ENCODE data around the gene TNFAIP3. TPM values are rescaled to one million over a fixed set of nuclear protein-coding genes. Genes with fewer than 3 reads are reported as not detected.

TNFAIP3 gene
- total and polyA plus RNA-seq, 2 of the 8 experiments (the other 6 are each of a cell fraction or from before 2014, with no cell fraction given): 1.6 to 2.0 TPM

DNA sequence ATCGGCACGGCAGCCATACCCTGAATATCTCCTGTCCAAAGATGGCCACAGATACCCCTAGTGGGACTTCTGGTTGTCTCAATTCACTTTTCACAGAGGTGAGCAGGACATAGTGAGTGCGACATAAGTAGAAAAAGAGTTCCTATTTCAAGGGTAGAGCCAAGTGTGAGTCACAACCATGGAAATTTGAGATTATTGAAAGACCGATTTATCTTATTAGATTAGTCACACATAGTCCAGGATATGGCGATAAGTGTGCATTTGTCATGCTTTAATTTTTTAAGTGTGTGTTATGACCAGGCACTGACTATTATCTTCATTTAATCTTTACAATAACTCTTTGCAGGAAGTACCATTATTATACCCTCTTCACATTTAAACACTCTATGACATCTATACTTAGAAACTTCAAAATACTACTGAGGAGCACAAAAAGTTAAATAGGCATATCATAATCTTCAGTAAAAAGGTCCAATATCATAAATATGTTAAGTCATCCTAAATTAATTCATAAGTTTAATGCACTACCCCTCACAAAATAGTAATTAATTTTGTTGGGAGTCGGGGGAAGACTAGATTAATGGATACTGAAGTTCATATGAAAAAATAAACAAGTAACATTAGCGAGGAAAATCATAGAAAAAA lies 13.4 kb upstream of the TNFAIP3 start:
- H2BK15ac ChIP-seq (ENCODE audit: low read length): no peak overlapping the region
- DNase-seq (ENCODE audit: low read depth in 1 of 2, low spot score in 2 of 2) (no peak), FAIRE-seq (no peak)
- H3K4me3 ChIP-seq (ENCODE audit: extremely low read depth in 1 of 4, insufficient read depth in 2 of 4, low read depth in 3 of 4, low read length in 4 of 4): no peak overlapping the region
- no peaks in the 10 kb centered on the region for H3K9me3 ChIP-seq (ENCODE audit: insufficient read depth in 2 of 2, low read depth in 1 of 2, low read length in 1 of 2)
- H2BK120ac ChIP-seq (replicated peaks; ENCODE audit: low read depth, low read length): no peak overlapping the region
- H2AK5ac ChIP-seq (ENCODE audit: low read depth, low read length): no peak overlapping the region
- no peak overlapping the region for H3K27ac ChIP-seq (ENCODE audit: low read depth, low read length)
- H2AFZ ChIP-seq (ENCODE audit: low read length): no peak overlapping the region
- no peak overlapping the region for H3K4me2 ChIP-seq (ENCODE audit: insufficient read depth in 1 of 2, low read depth in 2 of 2, low read length in 2 of 2)
- TF ChIP-seq CHD1 (IDR thresholded peaks at IDR 0.05; ENCODE audit: low read depth, low read length) (no peak), TAF7 (optimal IDR thresholded peaks at IDR 0.05; ENCODE audit: borderline replicate concordance, low read depth, low read length) (no peak), HDAC2 (IDR thresholded peaks at IDR 0.05; ENCODE audit: borderline replicate concordance in 1 of 2, low read depth in 2 of 2, low read length in 2 of 2) (no peak), SIN3A (conservative IDR thresholded peaks at IDR 0.05 in 1 of 2, IDR thresholded peaks at IDR 0.05 in 1 of 2; ENCODE audit: low read depth in 1 of 2, low read length in 2 of 2) (no peak), SP2 (IDR thresholded peaks at IDR 0.05; ENCODE audit: low read length) (no peak), CBX5 (IDR thresholded peaks at IDR 0.05; ENCODE audit: low read depth, low read length) (no peak), CBX8 (IDR thresholded peaks at IDR 0.05; ENCODE audit: borderline replicate concordance, low read depth, low read length) (no peak), SUZ12 (IDR thresholded peaks at IDR 0.05; ENCODE audit: low read length) (no peak), RNF2 (IDR thresholded peaks at IDR 0.05; ENCODE audit: borderline replicate concordance, low read depth, low read length, missing control alignments, poor library complexity, severe bottlenecking) (no peak)
- H3K4ac ChIP-seq (replicated peaks; ENCODE audit: insufficient read length, low read depth, low read length): no peak overlapping the region
- H3K27me3 ChIP-seq (replicated peaks in 1 of 4; ENCODE audit: control insufficient read depth in 3 of 4, extremely low read depth in 1 of 4, insufficient read depth in 3 of 4, low read length in 3 of 4): no peaks in the 10 kb centered on the region
- H3K9ac ChIP-seq (replicated peaks in 1 of 4; ENCODE audit: extremely low read depth in 1 of 4, low read depth in 3 of 4, low read length in 3 of 4): no peak overlapping the region
- H3K23ac ChIP-seq (ENCODE audit: insufficient read length): no peak overlapping the region
- no peak overlapping the region for H3K56ac ChIP-seq (replicated peaks; ENCODE audit: insufficient read length, low read depth, low read length)
- H3K14ac ChIP-seq (ENCODE audit: insufficient read length): no peak overlapping the region
- H2BK20ac ChIP-seq (ENCODE audit: low read length): no peak overlapping the region
- H3K18ac ChIP-seq (ENCODE audit: extremely low read depth, low read length): no peak overlapping the region
- H3K23me2 ChIP-seq (ENCODE audit: low read depth, low read length): no peaks in the 10 kb centered on the region
- H3K79me1 ChIP-seq (ENCODE audit: low read depth, low read length): no peaks in the 10 kb centered on the region
- WGBS, 2 experiments (ENCODE audit: extremely low coverage in 1 of 2, insufficient coverage in 1 of 2, insufficient read length in 1 of 2, insufficient replicate concordance in 2 of 2, low coverage in 1 of 2, low lambda C conversion rate in 2 of 2, missing lambda C conversion rate in 1 of 2): 88% methylated on average over 7 of the region's 7 CpGs; no CpG with 5 or more reads in 1 of the 2 experiments
- no peaks in the 10 kb centered on the region for H3K79me2 ChIP-seq (ENCODE audit: control insufficient read depth in 1 of 2, insufficient read depth in 2 of 2, low read length in 2 of 2)
- H4K20me1 ChIP-seq (replicated peaks in 1 of 2; ENCODE audit: control insufficient read depth in 1 of 2, insufficient read depth in 2 of 2, low read length in 2 of 2): no peaks in the 10 kb centered on the region
- H2BK12ac ChIP-seq (ENCODE audit: low read depth, low read length): no peak overlapping the region
- H4K91ac ChIP-seq (replicated peaks; ENCODE audit: insufficient read length, low read length): no peak overlapping the region
- ChIA-PET CTCF (ENCODE audit: partially characterized antibody) (no interaction called here), POLR2A (ENCODE audit: partially characterized antibody) (no interaction called here)
- no peaks in the 10 kb centered on the region for H3K36me3 ChIP-seq (ENCODE audit: control insufficient read depth in 2 of 4, insufficient read depth in 4 of 4, low read length in 3 of 4)
- no peak overlapping the region for H2BK5ac ChIP-seq (ENCODE audit: low read depth, low read length)
- H4K8ac ChIP-seq (ENCODE audit: extremely low read depth, insufficient read depth, low read length): no peak overlapping the region
- no peak overlapping the region for H4K5ac ChIP-seq (ENCODE audit: insufficient read length, low read depth, low read length)
- H3K4me1 ChIP-seq (replicated peaks in 1 of 4; ENCODE audit: control insufficient read depth in 3 of 4, insufficient read depth in 4 of 4, low read length in 3 of 4): no peaks in the 10 kb centered on the region
